PFSK-1 (cell line): Measurements from ENCODE around the gene SNRNP200.

Experiments
- FOXP2 ChIP-seq: optimal IDR thresholded peaks from 2 replicates; pipeline ENCODE3; 2011; ENCODE audit warnings: borderline replicate concordance, control low read depth, inconsistent platforms; ENCODE audit not compliant: insufficient read depth; ENCODE audit errors: extremely low read length, extremely low read depth
- POLR2AphosphoS5 ChIP-seq: IDR thresholded peaks from 2 replicates; pipeline ENCODE4 v1.6.1; 2012; ENCODE audit warnings: low read depth, mild to moderate bottlenecking, control low read depth, low read length, moderate library complexity
- REST ChIP-seq, 2 experiments: IDR thresholded peaks; 2 replicates each; pipeline versions ENCODE4 v1.6.1 to v1.8.0; 2011 to 2012; ENCODE audit warnings: low read depth in 2 of 2, low read length in 2 of 2, control low read depth in 1 of 2, inconsistent platforms in 1 of 2, mild to moderate bottlenecking in 1 of 2, moderate library complexity in 1 of 2; ENCODE audit not compliant: insufficient read depth in 1 of 2
- SIN3A ChIP-seq: IDR thresholded peaks from 2 replicates; pipeline ENCODE4 v1.6.1; 2012; ENCODE audit warnings: mild to moderate bottlenecking, low read length, moderate library complexity, borderline replicate concordance; ENCODE audit not compliant: insufficient read depth
- TAF1 ChIP-seq: IDR thresholded peaks from 2 replicates; pipeline ENCODE4 v1.6.1; 2012; ENCODE audit warnings: low read length, control low read depth, borderline replicate concordance; ENCODE audit not compliant: insufficient read depth

Gene SNRNP200

GRCh38 chr2:96225016-96225533 lies 80.3 kb downstream of the SNRNP200 start:
- TF ChIP-seq REST (IDR thresholded peaks at IDR 0.05; ENCODE audit: insufficient read depth in 1 of 2, low read depth in 2 of 2, low read length in 2 of 2) (no peak), TAF1 (no peak), POLR2AphosphoS5 (no peak), SIN3A (no peak), FOXP2 (no peak)
